HL-60 (cell line): ENCODE measurements around the gene RPL21.

ENCODE experiments used
- CTCF ChIP-seq: IDR thresholded peaks from one replicate; pipeline ENCODE4 v1.5.1; 2011; ENCODE audit warnings: low read length, control low read depth, inconsistent platforms; ENCODE audit not compliant: insufficient read depth
- POLR2AphosphoS5 ChIP-seq: IDR thresholded peaks from 2 replicates; pipeline ENCODE4 v1.6.1; 2012; ENCODE audit warnings: low read depth

- TF ChIP-seq CTCF (no peak), POLR2AphosphoS5 (no peak)
Observed at GRCh38 chr13:27271570-27272096, 20.3 kb downstream of the RPL21 start.
